Measurements from ENCODE around the gene EFTUD2. TPM values are rescaled to one million over a fixed set of nuclear protein-coding genes. Genes with fewer than 3 reads are reported as not detected.
"Not testable (repeated sequence)": the region's sequence is repeated elsewhere in the genome, so short reads cannot be mapped to it uniquely, and the experiment has no call there.

Gene EFTUD2
- polyA plus RNA-seq, 1 donor, result 66.6 TPM

DNA sequence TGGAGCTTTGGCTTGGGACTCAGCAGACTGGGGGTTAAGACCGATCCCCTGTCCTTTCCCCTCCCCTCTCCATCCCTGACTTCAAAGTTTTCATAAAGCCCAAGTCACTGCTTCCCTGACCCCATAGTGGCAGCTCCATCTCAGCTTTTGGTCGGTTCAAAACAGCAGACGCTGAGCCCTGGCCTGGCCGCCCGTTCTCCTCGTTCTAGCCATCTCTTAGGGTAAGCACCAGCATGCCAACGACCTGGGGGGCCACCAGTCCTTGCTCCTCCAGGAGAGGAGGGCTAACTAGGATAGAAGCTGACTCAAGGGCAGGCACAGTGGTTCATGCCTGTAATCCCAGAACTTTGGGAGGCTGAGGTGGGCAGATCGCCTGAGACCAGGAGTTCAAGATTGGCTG, 53.0 kb downstream of the EFTUD2 start:
- DNase-seq, result no peak

DNA sequence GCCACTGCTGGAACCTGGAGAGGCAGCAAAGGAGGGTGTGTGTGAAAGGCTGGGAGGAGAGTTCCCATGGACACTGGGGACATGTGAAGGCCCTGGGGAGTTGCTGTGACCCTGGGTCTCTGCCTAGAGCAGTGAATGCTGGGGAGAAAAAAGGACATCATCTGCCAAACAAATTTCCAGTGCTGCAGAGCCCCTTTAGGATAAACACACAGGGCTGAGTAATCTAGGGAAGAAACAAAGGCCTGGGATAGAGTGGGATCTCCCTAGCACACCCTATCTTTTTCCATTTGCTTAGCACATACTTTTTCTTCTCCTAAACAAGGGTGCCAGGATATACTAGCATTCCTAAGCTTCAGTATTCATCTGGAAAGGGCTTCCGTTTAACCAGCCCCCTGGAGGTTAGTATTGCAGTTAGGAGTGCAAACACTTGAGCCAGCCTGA, 54.8 kb downstream of the EFTUD2 start:
- DNase-seq, result no peak

DNA sequence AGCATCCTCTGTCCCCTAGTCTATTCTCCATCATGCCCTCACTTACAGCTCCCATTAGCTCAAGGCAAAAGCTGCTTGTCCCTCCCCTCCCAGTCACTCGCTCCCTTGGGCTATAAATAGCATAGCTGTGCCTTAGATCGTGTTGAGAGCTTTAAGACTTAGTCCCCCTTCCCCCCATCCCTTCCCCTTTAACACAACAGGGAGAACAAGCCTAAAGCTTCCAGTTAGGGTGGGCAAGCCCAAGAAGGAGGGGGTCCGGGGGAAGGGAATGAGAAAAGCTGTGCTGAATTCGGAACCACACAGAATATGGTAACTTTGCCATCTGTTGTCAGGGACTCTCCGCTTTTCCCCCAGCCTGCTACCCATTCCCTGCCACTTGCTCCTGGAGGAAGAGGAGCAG, 56.5 kb downstream of the EFTUD2 start:
- no peak for DNase-seq

DNA sequence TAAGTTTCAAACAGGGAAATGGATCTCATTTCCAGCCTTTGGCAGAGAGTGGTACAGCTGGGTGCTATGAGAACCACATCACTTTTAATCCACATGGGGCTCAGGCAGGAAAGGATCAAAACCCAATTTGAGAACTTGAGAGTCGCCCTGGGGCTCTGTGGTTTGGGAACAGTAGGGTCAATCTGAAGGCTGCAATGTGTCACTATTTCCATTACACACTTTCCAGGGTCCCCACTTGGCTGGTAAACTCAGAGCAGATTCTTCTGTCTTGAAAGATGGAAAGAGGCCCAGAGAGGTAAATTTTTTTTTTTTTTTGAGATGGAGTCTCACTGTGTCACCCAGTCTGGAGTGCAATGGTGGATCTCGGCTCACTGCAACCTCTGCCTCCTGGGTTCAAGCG, 58.3 kb downstream of the EFTUD2 start:
- DNase-seq, result no peak

DNA sequence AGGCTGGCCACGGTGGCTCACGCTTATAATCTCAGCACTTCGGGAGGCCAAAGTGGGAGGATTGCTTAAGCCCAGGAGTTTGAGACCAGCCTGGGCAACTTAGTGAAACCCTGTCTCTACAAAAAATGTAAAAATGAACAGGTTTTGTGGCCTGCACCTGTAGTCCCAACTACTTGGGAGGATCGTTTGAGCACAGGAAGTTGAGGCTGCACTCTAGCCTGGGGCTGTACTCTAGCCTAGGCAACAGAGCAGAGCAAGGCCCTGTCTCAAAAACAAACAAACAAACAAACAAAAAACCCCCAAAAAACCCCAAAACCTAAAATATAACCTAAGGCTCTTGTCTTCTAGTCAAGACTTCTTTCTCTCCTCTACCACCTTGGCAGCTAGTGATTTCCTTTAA, 59.0 kb downstream of the EFTUD2 start:
- DNase-seq, result no peak

DNA sequence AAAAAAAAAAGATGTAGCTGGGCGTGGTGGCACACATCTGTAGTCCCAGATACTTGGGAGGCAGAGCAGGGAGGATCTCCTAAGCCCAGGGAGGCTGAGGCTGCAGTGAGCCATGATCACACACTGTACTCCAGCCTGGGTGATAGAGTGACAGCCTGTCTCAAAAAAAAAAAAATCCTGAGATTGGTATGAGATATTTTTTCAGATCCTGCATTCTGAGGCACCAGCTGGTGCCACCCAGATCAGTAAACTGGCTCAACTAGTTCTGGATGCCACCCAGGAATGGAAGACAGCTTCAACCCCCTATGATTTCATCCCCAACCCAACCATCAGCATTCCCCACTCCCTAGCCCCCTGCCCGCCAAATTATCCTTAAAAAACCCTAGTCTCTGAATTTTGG, 62.0 kb downstream of the EFTUD2 start:
- no peak for DNase-seq

DNA sequence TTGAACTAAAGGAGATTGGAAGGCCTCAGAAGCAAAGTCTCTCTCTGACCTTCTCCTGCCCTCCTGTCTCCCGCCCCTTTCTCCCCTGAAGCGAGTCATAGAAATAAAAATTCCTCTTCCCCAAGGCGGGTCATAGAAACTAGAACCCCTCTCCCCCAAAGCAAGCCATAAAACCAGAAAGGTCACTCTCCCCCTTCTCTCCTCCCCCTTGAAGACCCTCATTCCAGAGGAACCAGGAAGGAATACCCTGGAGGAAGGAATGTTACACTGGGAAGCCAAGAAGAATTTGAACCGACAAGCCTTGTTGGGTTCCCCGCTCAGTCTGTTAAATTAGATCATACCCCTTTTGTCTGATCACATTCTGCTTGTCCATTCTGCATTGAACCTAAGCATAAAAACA, 66.4 kb downstream of the EFTUD2 start:
- no peak for DNase-seq

DNA sequence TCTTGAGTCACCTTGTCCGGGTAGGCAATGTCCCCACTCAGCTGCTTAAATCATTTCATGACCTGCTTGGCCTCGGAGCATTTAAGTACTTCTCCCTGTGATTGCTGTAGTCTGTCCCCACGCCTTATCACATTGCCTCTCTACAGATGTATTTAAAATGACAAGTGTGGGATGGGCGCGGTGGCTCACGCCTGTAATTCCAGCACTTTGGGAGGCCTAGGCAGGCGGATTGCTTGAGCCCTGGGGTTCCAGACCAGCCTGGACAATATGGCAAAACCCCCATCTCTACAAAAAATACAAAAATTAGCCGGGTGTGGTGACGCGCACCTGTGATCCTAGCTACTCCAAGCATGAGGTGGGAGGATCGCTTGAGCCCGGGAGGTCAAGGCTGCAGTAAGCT, 67.9 kb downstream of the EFTUD2 start:
- no peak for DNase-seq

DNA sequence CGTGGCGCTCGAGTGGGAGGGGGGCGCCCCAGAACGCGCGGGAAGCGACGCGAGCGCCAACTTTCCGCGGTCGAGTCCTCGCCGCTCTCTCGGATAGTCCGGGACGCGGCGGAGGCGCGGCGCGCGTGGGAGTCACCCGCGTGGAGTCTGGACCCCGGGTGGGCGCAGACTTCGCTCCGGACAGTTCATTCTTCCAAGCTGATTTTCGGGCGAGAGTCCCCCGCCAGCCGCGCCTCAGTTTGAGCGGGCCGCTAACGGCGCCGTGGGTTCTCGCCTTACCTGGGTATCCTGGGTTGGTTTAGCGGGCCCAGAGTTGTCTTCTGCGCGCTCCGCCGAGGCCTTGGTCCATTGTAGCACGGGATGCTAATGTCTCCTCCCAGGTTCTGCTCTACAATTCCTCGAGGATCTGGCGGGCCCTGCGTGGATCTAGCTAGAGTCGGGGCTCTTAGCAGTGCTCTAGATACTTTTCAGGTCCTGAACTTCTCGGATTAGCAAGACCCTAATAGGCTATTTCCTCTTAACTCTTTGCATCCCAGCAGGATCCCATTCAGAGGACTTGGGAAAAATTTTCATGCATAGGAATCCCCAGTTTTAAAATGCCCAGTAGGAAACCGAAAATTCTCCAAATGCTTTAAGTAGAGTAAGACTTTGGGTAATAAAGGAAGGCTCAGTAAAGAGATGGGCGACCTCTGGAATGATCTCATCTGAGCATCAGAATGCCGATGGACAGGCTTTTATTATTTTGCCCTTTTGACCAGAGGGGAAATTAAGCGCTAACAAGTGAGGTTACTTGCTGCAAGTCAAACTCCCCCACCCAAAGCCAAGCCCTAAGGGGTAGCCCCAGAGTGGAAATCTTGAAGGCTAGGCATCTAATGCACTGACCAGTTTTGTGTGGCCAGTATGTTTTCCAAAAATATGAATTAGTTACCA, 68.6 kb downstream of the EFTUD2 start:
- no peak for DNase-seq

DNA sequence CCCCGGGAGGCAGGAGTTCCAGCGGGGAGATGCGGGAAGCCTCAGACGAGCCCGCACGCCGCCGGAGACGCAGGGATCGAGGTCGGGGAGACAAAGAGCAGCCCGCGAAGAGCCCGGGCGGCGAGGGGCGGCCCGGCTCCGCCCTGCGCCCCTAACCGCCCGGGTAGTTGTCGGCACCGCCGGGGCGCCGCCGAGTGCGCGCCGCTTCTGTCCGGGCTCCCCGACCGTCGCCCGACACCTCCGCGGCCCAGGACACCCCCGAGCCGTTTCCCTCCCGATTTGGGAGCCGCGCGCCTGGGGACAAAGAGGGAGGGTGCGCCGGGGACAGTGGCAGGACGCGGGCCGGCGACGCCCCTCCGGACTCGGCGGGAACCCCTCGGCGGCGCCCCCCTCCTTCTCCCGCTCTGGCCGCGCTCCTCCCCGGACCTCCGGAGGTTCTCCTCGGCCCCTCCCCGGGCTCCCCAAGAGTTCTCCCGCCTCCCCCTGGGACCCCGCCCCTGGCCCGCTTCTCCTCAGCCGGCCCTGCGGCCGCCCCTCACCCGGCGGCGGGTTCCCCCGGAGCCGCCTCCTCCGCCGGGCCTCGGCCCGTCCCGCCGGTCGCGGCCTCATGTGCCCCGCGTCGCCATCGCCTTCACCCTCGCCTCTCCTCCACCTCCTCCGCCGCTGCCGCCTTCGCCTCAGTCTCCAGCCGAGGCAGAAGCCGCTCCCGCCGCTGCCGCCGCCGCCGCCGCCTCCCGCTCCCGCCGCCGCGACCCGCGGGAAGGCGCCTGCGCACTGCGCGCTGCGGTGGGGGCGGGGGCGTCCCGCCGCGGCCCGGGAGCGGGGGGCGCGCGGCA, 69.5 kb downstream of the EFTUD2 start, which contains the start of gene GJC1:
Gene GJC1 (minus strand): TSS at position 765 of the 836 bp plus-strand sequence. CDS start 24,470 bp downstream, outside the sequence.
- no peak for DNase-seq

DNA sequence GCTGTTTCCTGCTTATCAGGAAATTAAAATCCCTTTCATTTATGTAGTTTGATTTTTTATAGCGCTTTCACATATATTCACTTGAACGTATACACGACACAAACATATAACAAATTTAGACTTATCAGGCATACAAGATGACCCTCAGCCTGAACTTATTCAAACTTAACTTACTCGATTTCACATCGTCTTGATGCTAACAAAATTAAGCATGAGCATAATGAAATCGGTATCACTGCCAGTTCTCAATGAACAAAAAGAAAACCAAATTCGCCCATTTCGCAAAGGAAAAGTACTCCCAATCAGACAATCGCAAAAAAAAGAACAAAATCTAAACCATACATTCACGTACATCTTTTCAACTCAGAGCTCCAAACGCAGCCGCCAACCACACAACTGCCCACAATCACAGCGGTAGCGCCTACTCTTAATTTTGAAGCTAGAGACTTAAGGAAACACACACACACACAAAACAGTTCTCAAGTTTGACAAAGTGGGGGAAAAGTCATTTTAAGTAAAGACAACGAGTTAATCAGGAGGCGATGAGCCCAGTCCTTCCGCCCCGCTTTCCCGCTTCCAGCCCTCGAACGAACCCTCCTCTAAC, 70.2 kb downstream of the EFTUD2 start:
- no peak for DNase-seq

DNA sequence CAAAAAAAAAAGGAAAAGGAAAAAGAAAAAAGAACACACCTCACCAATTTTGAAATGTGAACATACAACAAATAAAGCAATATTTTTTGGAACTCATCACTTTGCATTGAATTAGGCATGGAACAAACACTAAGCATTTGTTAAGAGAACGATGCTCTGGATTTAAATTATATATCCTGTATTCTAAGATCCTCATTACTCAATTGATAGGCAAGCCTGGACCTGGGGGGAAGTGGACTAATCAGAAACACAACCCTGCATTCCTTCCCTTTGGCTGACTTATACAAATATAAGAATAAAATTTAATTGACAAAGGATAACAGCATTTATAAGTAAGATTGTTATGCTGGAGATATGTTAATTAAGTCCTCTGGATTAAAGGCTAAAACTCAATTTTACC, 71.4 kb downstream of the EFTUD2 start:
- DNase-seq, result no peak

DNA sequence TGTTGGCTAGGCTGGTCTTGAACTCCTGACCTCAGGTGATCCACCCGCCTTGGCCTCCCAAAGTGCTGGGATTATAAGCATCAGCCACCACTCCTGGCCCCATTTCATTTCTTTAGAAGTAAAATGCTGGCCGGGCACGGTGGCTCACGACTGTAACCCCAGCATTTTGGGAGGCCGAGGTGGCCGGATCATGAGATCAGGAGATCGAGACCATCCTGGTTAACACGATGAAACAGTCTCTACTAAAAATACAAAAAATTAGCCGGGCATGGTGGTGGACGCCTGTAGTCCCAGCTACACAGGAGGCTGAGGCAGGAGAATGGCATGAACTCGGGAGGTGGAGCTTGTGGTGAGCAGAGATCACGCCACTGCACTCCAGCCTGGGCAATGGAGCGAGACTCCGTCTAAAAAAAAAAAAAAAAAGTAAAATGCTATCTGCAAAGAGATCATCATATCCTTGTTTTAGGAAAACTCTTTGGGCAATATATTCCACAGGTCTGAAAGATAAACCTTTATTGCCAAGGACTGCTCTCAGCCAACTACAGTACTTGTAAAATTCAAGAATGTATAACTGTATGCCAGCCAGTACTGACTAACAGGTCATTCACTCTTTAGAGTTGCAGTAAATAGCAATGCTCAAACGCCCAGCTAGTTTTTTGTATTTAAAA, 73.0 kb downstream of the EFTUD2 start:
- no peak for DNase-seq

DNA sequence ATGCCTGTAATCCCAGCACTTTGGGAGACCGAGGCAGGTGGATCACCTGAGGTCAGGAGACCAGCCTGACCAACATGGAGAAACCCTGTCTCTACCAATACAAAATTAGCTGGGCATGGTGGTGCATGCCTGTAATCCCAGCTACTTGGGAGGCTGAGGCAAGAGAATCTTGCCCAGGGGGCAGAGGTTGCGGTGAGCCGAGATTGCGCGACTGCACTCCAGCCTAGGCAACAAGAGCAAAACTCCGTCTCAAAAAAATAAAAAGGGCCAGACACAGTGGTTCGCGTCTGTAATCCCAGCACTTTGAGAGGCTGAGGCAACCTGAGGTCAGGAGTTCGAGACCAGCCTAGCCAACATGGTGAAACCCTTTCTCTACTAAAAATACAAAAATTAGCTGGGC, 74.0 kb downstream of the EFTUD2 start:
- not testable (repeated sequence) for DNase-seq

DNA sequence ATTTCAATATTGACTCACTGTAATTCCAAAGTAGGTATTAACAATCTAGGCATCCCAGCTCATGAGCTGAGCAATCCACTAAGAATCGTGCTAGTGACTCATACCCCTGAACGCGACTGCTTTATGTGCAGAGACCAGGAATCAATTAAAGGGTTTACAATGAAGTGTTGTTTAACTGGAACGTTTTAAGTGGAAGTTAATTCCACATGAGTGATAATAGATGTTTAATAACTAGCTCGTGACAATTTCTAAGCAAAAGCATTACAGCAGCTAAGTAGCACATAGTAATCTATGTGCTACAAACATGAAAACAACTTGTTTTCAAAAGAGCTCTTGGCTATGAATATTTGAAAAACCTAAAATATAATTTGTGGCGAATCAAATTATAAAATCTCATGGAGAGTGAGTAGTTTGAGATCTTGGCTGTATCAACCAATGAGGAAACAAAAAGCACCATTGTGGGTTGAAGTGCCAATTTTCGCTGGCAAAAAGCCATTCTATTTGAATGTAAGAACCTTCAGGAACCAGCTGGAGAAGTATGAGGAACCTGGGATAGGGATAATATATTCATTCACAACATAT, 78.5 kb downstream of the EFTUD2 start:
- DNase-seq, result no peak

DNA sequence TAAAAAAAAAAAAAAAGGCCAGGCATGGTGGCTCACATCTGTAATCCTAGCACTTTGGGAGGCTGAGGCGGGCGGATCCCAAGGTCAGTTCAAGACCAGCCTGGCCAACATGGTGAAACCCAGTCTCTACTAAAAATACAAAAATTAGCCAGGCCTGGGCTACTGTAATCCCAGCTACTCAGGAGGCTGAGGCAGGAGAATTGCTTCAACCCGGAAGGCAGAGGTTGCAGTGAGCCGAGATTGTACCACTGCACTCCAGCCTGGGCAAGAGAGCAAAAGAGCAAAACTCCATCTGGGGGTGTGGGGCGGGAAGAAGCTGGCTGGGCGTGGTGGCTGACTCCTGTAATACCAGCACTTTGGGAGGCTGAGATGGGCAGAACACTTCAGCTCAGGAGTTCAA, 80.7 kb downstream of the EFTUD2 start:
- DNase-seq, result not testable (repeated sequence)

DNA sequence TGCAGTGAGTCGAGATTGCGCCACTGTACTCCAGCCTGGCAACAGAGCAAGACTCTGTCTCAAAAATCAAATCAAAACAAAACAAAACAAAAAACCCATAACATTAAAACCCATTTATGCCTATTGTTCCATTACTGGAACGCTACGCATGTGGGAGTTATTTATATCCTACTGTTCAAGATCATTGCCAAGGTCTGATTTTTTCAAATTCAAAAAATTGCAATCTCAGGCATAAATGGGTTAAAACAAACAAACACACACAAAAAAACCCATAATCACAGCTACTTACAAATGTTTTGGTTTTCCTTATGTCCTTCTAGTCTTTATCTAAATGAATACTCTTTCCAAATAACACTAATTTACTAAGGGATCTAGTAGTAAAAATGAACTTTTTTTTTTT, 87.0 kb downstream of the EFTUD2 start:
- DNase-seq, result no peak

DNA sequence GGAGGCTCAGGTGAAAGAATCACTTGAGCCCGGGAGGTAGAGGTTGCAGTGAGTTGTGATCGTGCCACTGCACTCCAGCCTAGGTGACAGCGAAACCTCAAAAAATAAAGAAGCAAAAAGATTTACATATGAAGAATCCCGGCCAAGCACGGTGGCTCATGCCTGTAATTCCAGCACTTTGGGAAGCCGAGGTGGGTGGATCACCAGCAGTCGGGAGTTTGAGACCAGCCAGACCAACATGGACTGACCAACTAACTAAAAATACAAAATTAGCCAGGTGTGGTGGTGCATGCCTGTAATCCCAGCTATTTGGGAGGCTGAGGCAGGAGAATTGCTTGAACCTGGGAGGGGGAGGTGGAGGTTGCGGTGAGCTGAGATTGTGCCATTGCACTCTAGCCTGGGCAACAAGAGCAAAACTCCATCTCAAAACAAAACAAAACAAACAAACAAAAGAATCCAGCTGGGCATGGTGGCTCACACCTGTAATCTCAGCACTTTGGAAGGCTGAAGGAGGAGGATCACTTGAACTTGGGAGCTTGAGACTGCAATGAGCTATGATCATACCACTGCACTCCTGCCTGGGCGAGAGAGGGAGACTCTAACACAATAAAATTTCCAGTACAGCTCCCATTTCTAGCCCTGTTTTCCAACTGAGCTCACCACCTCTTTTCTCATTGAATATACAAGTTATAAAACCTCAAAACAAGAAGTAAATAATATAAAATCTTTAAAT, 90.4 kb downstream of the EFTUD2 start:
- not testable (repeated sequence) for DNase-seq

DNA sequence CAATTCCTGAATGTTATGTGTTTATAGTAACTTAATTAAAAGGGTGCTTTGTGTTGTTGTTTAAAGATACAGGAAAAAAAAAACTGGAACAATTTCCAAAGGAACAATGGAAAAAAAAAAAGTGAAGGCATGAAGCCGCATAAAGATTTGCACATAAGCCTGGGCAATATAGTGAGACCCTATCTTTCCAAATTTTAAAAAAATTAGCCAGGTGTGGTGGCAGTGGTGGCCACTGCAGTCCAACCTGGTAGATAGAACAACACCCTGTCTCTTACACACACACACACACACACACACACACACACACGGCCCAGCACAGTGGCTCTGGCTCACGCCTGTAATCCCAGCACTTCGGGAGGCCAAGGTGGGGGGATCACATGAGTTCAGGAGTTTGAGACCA, 91.1 kb downstream of the EFTUD2 start:
- DNase-seq, result no peak

DNA sequence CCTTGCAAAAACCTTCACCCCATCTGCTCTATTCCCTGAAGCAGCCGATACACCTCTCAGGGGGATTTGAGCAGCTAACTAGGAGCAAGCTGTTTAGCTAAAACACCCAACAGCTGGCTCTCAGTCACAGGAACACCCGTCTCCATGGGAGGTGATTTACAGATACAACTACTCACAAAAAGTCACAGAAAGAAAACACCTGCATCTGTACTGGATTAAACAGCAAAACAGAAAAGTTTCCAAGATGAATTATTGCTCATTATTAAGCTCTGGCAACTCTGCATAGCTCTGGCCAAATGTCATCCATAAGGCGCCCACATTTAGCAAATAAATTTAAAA, 91.5 kb downstream of the EFTUD2 start:
- DNase-seq, result no peak

DNA sequence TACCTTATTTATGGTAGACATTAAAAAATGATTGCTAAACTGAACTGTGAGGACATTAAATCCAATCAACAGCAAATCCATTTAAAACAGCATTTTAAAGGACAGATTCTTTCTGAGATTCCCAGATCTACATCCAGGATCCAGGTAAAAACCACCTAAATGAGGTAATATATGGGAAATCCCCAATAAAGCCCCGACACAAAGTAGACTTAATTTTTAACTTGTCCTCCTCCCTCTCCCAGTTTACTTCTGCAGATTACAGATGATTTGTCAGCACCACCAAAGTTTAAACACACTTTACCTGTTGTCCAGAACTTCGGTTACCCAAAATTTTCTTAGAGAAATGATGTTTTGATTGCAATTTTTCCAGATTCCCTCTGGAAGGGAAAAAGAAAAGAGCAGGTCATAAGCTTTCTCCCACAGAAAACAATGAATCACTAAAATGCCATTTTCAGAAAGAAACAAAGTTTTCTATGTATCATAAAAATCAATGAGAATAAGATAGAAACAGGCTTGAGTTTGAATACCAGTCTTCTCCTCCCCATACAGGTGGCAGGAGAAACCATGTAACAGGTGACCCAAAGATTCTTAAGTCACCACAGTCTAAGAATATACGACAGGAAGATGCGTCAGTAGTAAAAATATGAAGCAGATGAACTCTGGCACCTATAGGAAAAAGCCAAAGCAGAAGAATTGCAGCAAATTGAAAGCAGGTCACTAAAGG, 92.0 kb downstream of the EFTUD2 start:
- no peak for DNase-seq
